ENCODE measurements around the gene SSC5D. TPM values are rescaled to one million over a fixed set of nuclear protein-coding genes. Genes with fewer than 3 reads are reported as not detected.

Gene SSC5D
- total RNA-seq, 2 experiments from 2014 or later = 0.15 to 0.18 TPM

- H3K36me3 Mint-ChIP-seq (ENCODE audit: low read depth) = no peaks in the 10 kb centered on the region
- H3K4me1 Mint-ChIP-seq = no peaks in the 10 kb centered on the region
- H3K9me3 Mint-ChIP-seq = no peaks in the 10 kb centered on the region
- POLR2A ChIA-PET = no interaction called here
- CTCF ChIA-PET = no interaction called here
- H3K4me3 Mint-ChIP-seq = no peak overlapping the region
- no peaks in the 10 kb centered on the region for H3K27me3 Mint-ChIP-seq
- H3K27ac Mint-ChIP-seq = no peak overlapping the region
- no peak for DNase-seq
These were observed 56.7 kb downstream of the SSC5D start for GRCh38 chr19:55544776-55545439.

- no peak within 1 kb of the TSS for H3K27ac Mint-ChIP-seq
- no peak for DNase-seq
- H3K36me3 Mint-ChIP-seq (ENCODE audit: low read depth) = no peaks in the 10 kb centered on the region
- H3K27me3 Mint-ChIP-seq = no peaks in the 10 kb centered on the region
- H3K4me3 Mint-ChIP-seq = no peak within 1 kb of the TSS
- H3K9me3 Mint-ChIP-seq = no peaks in the 10 kb centered on the region
- ChIA-PET POLR2A (no interaction called here), CTCF (no interaction called here)
- H3K4me1 Mint-ChIP-seq = no peaks in the 10 kb centered on the region
These were observed 57.2 kb downstream of the SSC5D start, which contains the start of gene SBK3 for GRCh38 chr19:55545443-55545842. SBK3 (minus strand) TSS chr19:55545543; CDS start chr19:55545543, 0 bp downstream.

- Mint-ChIP-seq H3K27ac (no peak overlapping the region), H3K4me1 (no peaks in the 10 kb centered on the region), H3K9me3 (no peaks in the 10 kb centered on the region), H3K4me3 (no peak overlapping the region), H3K27me3 (no peaks in the 10 kb centered on the region), H3K36me3 (ENCODE audit: low read depth) (no peaks in the 10 kb centered on the region)
- ChIA-PET CTCF (no interaction called here), POLR2A (no interaction called here)
- no peak for DNase-seq
These were observed 57.8 kb downstream of the SSC5D start for GRCh38 chr19:55546011-55546410.

GRCh38 chr19:55546822-55547614, 58.8 kb downstream of the SSC5D start:
- Mint-ChIP-seq H3K27me3 (no peaks in the 10 kb centered on the region), H3K36me3 (ENCODE audit: low read depth) (no peaks in the 10 kb centered on the region), H3K27ac (no peak overlapping the region), H3K4me1 (no peaks in the 10 kb centered on the region), H3K4me3 (no peak overlapping the region), H3K9me3 (no peaks in the 10 kb centered on the region)
- no peak for DNase-seq
- ChIA-PET CTCF (interaction anchor here (0.7 kb wide), 1 partner anchor 318 kb away, joined by 5 read pairs; the partner anchor contains the start of gene TMEM86B), POLR2A (no interaction called here)

- Mint-ChIP-seq H3K27ac (no peak overlapping the region), H3K9me3 (no peaks in the 10 kb centered on the region), H3K4me1 (no peaks in the 10 kb centered on the region), H3K36me3 (ENCODE audit: low read depth) (no peaks in the 10 kb centered on the region), H3K4me3 (no peak overlapping the region), H3K27me3 (peaks cover 7% of the 10 kb centered on the region)
- POLR2A ChIA-PET = no interaction called here
- CTCF ChIA-PET = no interaction called here
- no peak for DNase-seq
These were observed 61.5 kb downstream of the SSC5D start for GRCh38 chr19:55549500-55550320.

GRCh38 chr19:55550321-55550650, 62.0 kb downstream of the SSC5D start:
- H3K27me3 Mint-ChIP-seq = peaks cover 7% of the 10 kb centered on the region
- ChIA-PET POLR2A (no interaction called here), CTCF (no interaction called here)
- DNase-seq = no peak
- no peak overlapping the region for H3K27ac Mint-ChIP-seq
- H3K9me3 Mint-ChIP-seq = no peaks in the 10 kb centered on the region
- H3K4me1 Mint-ChIP-seq = no peaks in the 10 kb centered on the region
- no peaks in the 10 kb centered on the region for H3K36me3 Mint-ChIP-seq (ENCODE audit: low read depth)
- no peak overlapping the region for H3K4me3 Mint-ChIP-seq

GRCh38 chr19:55552206-55552605, 64.0 kb downstream of the SSC5D start:
- CTCF ChIA-PET = no interaction called here
- Mint-ChIP-seq H3K27ac (no peak overlapping the region), H3K4me1 (no peaks in the 10 kb centered on the region), H3K4me3 (no peak overlapping the region), H3K9me3 (no peaks in the 10 kb centered on the region), H3K36me3 (ENCODE audit: low read depth) (no peaks in the 10 kb centered on the region), H3K27me3 (peaks cover 7% of the 10 kb centered on the region)
- no peak for DNase-seq
- POLR2A ChIA-PET = no interaction called here

GRCh38 chr19:55552620-55553019, 64.4 kb downstream of the SSC5D start:
- H3K9me3 Mint-ChIP-seq = no peaks in the 10 kb centered on the region
- POLR2A ChIA-PET = no interaction called here
- peaks cover 7% of the 10 kb centered on the region for H3K27me3 Mint-ChIP-seq

GRCh38 chr19:55553217-55554182, 65.3 kb downstream of the SSC5D start:
- DNase-seq = no peak
- Mint-ChIP-seq H3K9me3 (no peaks in the 10 kb centered on the region), H3K4me3 (no peak overlapping the region), H3K36me3 (ENCODE audit: low read depth) (no peaks in the 10 kb centered on the region), H3K27me3 (peaks cover 7% of the 10 kb centered on the region), H3K4me1 (no peaks in the 10 kb centered on the region), H3K27ac (no peak overlapping the region)
- ChIA-PET POLR2A (no interaction called here), CTCF (interaction anchor here (1.5 kb wide), 1 partner anchor 50 kb away, joined by 3 read pairs; no protein-coding TSS in a partner anchor)

More at GRCh38 chr19:55552620-55553019, 64.4 kb downstream of the SSC5D start:
- Mint-ChIP-seq H3K4me1 (no peaks in the 10 kb centered on the region), H3K27ac (no peak overlapping the region), H3K4me3 (no peak overlapping the region), H3K36me3 (ENCODE audit: low read depth) (no peaks in the 10 kb centered on the region)
- no peak for DNase-seq
- CTCF ChIA-PET = no interaction called here

GRCh38 chr19:55554302-55554701, 66.1 kb downstream of the SSC5D start:
- H3K9me3 Mint-ChIP-seq = no peaks in the 10 kb centered on the region
- DNase-seq = no peak
- POLR2A ChIA-PET = no interaction called here
- CTCF ChIA-PET = interaction anchor here (1.5 kb wide), 1 partner anchor 51 kb away, joined by 3 read pairs; no protein-coding TSS in a partner anchor
- H3K4me1 Mint-ChIP-seq = no peaks in the 10 kb centered on the region
- no peak overlapping the region for H3K4me3 Mint-ChIP-seq
- H3K27me3 Mint-ChIP-seq = peaks cover 7% of the 10 kb centered on the region
- H3K36me3 Mint-ChIP-seq (ENCODE audit: low read depth) = no peaks in the 10 kb centered on the region
- H3K27ac Mint-ChIP-seq = no peak overlapping the region

- CTCF ChIA-PET = interaction anchor here (1.5 kb wide), 1 partner anchor 51 kb away, joined by 3 read pairs; no protein-coding TSS in a partner anchor
These were observed 66.5 kb downstream of the SSC5D start for GRCh38 chr19:55554741-55555152.

GRCh38 chr19:55559684-55560083, 71.4 kb downstream of the SSC5D start:
- ChIA-PET POLR2A (interaction anchor here (0.6 kb wide), 1 partner anchor 51 kb away, joined by 3 read pairs; no protein-coding TSS in a partner anchor), CTCF (no interaction called here)
- no peaks in the 10 kb centered on the region for H3K4me1 Mint-ChIP-seq
- H3K27me3 Mint-ChIP-seq = peaks cover 6% of the 10 kb centered on the region
- H3K27ac Mint-ChIP-seq = no peak overlapping the region
- H3K9me3 Mint-ChIP-seq = no peaks in the 10 kb centered on the region
- DNase-seq = no peak
- H3K4me3 Mint-ChIP-seq = no peak overlapping the region
- no peaks in the 10 kb centered on the region for H3K36me3 Mint-ChIP-seq (ENCODE audit: low read depth)

More at GRCh38 chr19:55554741-55555152, 66.5 kb downstream of the SSC5D start:
- Mint-ChIP-seq H3K27me3 (peaks cover 7% of the 10 kb centered on the region), H3K4me1 (no peaks in the 10 kb centered on the region), H3K9me3 (no peaks in the 10 kb centered on the region), H3K4me3 (no peak overlapping the region), H3K36me3 (ENCODE audit: low read depth) (no peaks in the 10 kb centered on the region), H3K27ac (no peak overlapping the region)
- POLR2A ChIA-PET = no interaction called here
- no peak for DNase-seq
